Endothelial cell of umbilical vein (primary cell): ENCODE data around the gene ALG6. TPM values are rescaled to one million over a fixed set of nuclear protein-coding genes. Genes with fewer than 3 reads are reported as not detected.

Experiments
- BruUV-seq: library from RNA; stranded (reverse); fragments of 400-500 nt; replicated peaks from 2 replicates; lab custom pipeline; 2021; lab: Mats Ljungman, UMichigan
- CTCF ChIA-PET: fragments of 300-600, 350-600 bp; sonication (Branson Sonifier 250); formaldehyde crosslinking; loops from one replicate; lab custom pipeline; 2021; ENCODE audit warnings: antibody characterized with exemption, inconsistent platforms; lab: Charles Lee
- POLR2A ChIA-PET: fragments of 300-600, 350-600 bp; sonication (Branson Sonifier 250); formaldehyde crosslinking; loops from one replicate; lab custom pipeline; 2021; ENCODE audit warnings: antibody characterized with exemption, inconsistent platforms; lab: Charles Lee
- DNase-seq: peaks from one replicate; pipeline ENCODE4 v3.0.0-alpha.2; 2011; ENCODE audit warnings: low read depth, low spot score
- FAIRE-seq: peaks from 2 replicates; lab custom pipeline; 2011; peaks lifted over from hg19 to GRCh38; lab: Jason Lieb, UNC
- H2AFZ ChIP-seq: 2 replicates; pipeline ENCODE4 v1.6.0; 2012; ENCODE audit warnings: low read depth, low read length, control low read depth, inconsistent platforms
- H3K27ac ChIP-seq: 2 replicates; pipeline ENCODE4 v1.5.1; 2011; ENCODE audit warnings: low read depth, mild to moderate bottlenecking, control low read depth, low read length, moderate library complexity; ENCODE audit not compliant: insufficient read depth
- H3K27me3 ChIP-seq, 2 experiments: 2 replicates each; pipeline versions ENCODE4 v1.6.0 to v1.6.1; 2011; ENCODE audit warnings: low read length in 2 of 2, mixed read lengths in 1 of 2; ENCODE audit not compliant: control insufficient read depth in 2 of 2, insufficient read depth in 2 of 2
- H3K36me3 ChIP-seq, 2 experiments: 2 replicates in 1 of 2; 3 replicates in 1 of 2; pipeline ENCODE4 v1.5.1; 2011; ENCODE audit warnings: low read length in 2 of 2, mild to moderate bottlenecking in 1 of 2, moderate library complexity in 1 of 2; ENCODE audit not compliant: control insufficient read depth in 2 of 2, insufficient read depth in 2 of 2; ENCODE audit errors: extremely low read depth in 1 of 2
- H3K4me1 ChIP-seq: 3 replicates; pipeline ENCODE4 v1.5.1; 2011; ENCODE audit warnings: mild to moderate bottlenecking, low read length; ENCODE audit not compliant: control insufficient read depth, insufficient read depth; ENCODE audit errors: extremely low read depth
- H3K4me2 ChIP-seq: 2 replicates; pipeline ENCODE4 v1.6.1; 2011; ENCODE audit warnings: low read length, control low read depth, mixed read lengths; ENCODE audit not compliant: insufficient read depth
- H3K4me3 ChIP-seq, 3 experiments: fragments of 200-600 bp in 1 of 3; sonication (generic), shearing (Covaris generic) in 1 of 3; replicated peaks in 1 of 3; 2 replicates each; pipeline ENCODE4 v1.5.1; 2011 to 2016; ENCODE audit warnings: control low read depth in 3 of 3, low read length in 3 of 3, mild to moderate bottlenecking in 2 of 3, inconsistent platforms in 1 of 3, low read depth in 1 of 3, moderate library complexity in 1 of 3; ENCODE audit not compliant: insufficient read depth in 1 of 3
- H3K79me2 ChIP-seq: 2 replicates; pipeline ENCODE4 v1.6.0; 2012; ENCODE audit warnings: low read length, inconsistent platforms; ENCODE audit not compliant: control insufficient read depth, insufficient read depth
- H3K9ac ChIP-seq: replicated peaks from 2 replicates; pipeline ENCODE3; 2011; ENCODE audit warnings: low read length, control low read depth; ENCODE audit not compliant: insufficient read depth; ENCODE audit errors: extremely low read depth
- H3K9me1 ChIP-seq: replicated peaks from 3 replicates; pipeline ENCODE4 v1.6.0; 2011; ENCODE audit warnings: mild to moderate bottlenecking, low read length; ENCODE audit not compliant: control insufficient read depth, insufficient read depth; ENCODE audit errors: extremely low read depth
- H3K9me3 ChIP-seq: replicated peaks from 2 replicates; pipeline ENCODE4 v1.5.1; 2012; ENCODE audit warnings: low read length, inconsistent platforms; ENCODE audit not compliant: control insufficient read depth, insufficient read depth
- H4K20me1 ChIP-seq: replicated peaks from 2 replicates; pipeline ENCODE3; 2011; ENCODE audit warnings: mild to moderate bottlenecking, low read length; ENCODE audit not compliant: control insufficient read depth, insufficient read depth; ENCODE audit errors: extremely low read depth
- CTCF ChIP-seq, 2 donors: IDR thresholded peaks; 1 replicate in 1 of 2; 2 replicates in 1 of 2; pipeline ENCODE4 v1.5.1; 2011; ENCODE audit warnings: low read length in 2 of 2, mild to moderate bottlenecking in 2 of 2, moderate library complexity in 2 of 2, control low read depth in 1 of 2, inconsistent platforms in 1 of 2, low read depth in 1 of 2; ENCODE audit not compliant: insufficient read depth in 1 of 2; ENCODE audit errors: extremely low read depth in 1 of 2
- EZH2 ChIP-seq: IDR thresholded peaks from 2 replicates; pipeline ENCODE4 v1.6.1; 2012; ENCODE audit warnings: borderline replicate concordance, low read depth, mild to moderate bottlenecking, moderate library complexity, low read length, inconsistent platforms; ENCODE audit not compliant: severe bottlenecking
- FOS ChIP-seq: IDR thresholded peaks from 2 replicates; pipeline ENCODE4 v1.6.1; 2011; ENCODE audit warnings: mild to moderate bottlenecking, low read length, moderate library complexity, borderline replicate concordance; ENCODE audit not compliant: insufficient read depth
- GATA2 ChIP-seq: IDR thresholded peaks from 2 replicates; pipeline ENCODE4 v1.7.0; 2011; ENCODE audit warnings: low read depth, mild to moderate bottlenecking, moderate library complexity, mixed read lengths, low read length; ENCODE audit not compliant: insufficient read length, insufficient read depth
- JUN ChIP-seq: IDR thresholded peaks from 2 replicates; pipeline ENCODE4 v1.6.1; 2011; ENCODE audit warnings: borderline replicate concordance, low read depth; ENCODE audit not compliant: insufficient read length, insufficient read depth
- MAX ChIP-seq: IDR thresholded peaks from 2 replicates; pipeline ENCODE4 v1.6.1; 2011; ENCODE audit not compliant: insufficient read depth, insufficient read length
- MYC ChIP-seq: IDR thresholded peaks from one replicate; pipeline ENCODE4 v1.6.1; 2011; ENCODE audit warnings: mild to moderate bottlenecking, low read depth, low read length
- POLR2A ChIP-seq: IDR thresholded peaks from 2 replicates; pipeline ENCODE4 v1.6.1; 2012; ENCODE audit warnings: low read depth, mild to moderate bottlenecking, control low read depth, low read length
- POLR2AphosphoS5 ChIP-seq: IDR thresholded peaks from 2 replicates; pipeline ENCODE4 v1.6.1; 2012; ENCODE audit warnings: low read depth, mild to moderate bottlenecking, control low read depth, low read length, moderate library complexity; ENCODE audit not compliant: insufficient read depth
- dilution Hi-C: fragments of 300-500 bp; cut with MboI; formaldehyde crosslinking; loops from one replicate; pipeline ENCODE4 v1.15.0; 2019; ENCODE audit warnings: low sequenced_read_pairs; ENCODE audit not compliant: extremely low pct_ligation_motif_present
- intact Hi-C: fragments of 100-400 bp; cut with micrococcal nuclease; formaldehyde crosslinking; loops from one replicate; pipeline ENCODE4 v1.10.0; 2022
- polyA plus RNA-seq, 4 experiments: library from polyadenylated mRNA; depleted of rRNA in 3 of 4; stranded (reverse) in 3 of 4; unstranded in 1 of 4; fragments of >200 nt; gene quantifications; 2 replicates each; pipeline versions ENCODE4 v1.2.1 to v1.2.3, GENCODE V29; 2011 to 2012; ENCODE audit warnings: missing spikeins in 1 of 4
- total RNA-seq: library from RNA; stranded (reverse); gene quantifications from 2 replicates; pipeline ENCODE4 v1.2.3, GENCODE V29; 2021

The ALG6 gene
- total and polyA plus RNA-seq, 2 donors (not counting 3 experiments of a cell fraction or from before 2014, with no cell fraction given) = 14.4 to 17.3 TPM

- Histone ChIP-seq H3K36me3 (no peaks in the 10 kb centered on the region), H3K9me1 (no peaks in the 10 kb centered on the region), H3K27ac (no peak overlapping the region), H2AFZ (no peak overlapping the region), H3K9me3 (no peaks in the 10 kb centered on the region), H3K9ac (no peak overlapping the region), H3K4me3 (no peak overlapping the region), H3K4me1 (no peaks in the 10 kb centered on the region), H3K4me2 (no peak overlapping the region), H4K20me1 (peaks cover 9% of the 10 kb centered on the region), H3K27me3 (peaks cover 77 to 100% of the 10 kb centered on the region in 2 experiments), H3K79me2 (no peaks in the 10 kb centered on the region)
- ChIA-PET POLR2A (no interaction called here), CTCF (interaction anchor here (1.5 to 1.9 kb wide), 2 partner anchors 28 to 113 kb away, joined by 6 to 7 read pairs; no protein-coding TSS in a partner anchor)
- intact Hi-C loops = loop anchor here (2.0 kb wide), 1 partner anchor 39 kb away; the partner anchor contains the start of gene ALG6
- no peak for FAIRE-seq
- no TSS peak for BruUV-seq
- dilution Hi-C loops = no loop called here
- no peak for DNase-seq
- TF ChIP-seq JUN (no peak), CTCF (IDR thresholded peaks at IDR 0.05; ENCODE audit: extremely low read depth in 1 of 2, insufficient read depth in 1 of 2, low read depth in 1 of 2, low read length in 2 of 2) (no peak), POLR2A (no peak), EZH2 (no peak), MAX (no peak), FOS (no peak), MYC (no peak), GATA2 (no peak), POLR2AphosphoS5 (no peak)
Observed at GRCh38 chr1:63328122-63328521, 39.3 kb upstream of the ALG6 start.
